ENCODE results near the gene TMC4. TPM values are rescaled to one million over a fixed set of nuclear protein-coding genes. Genes with fewer than 3 reads are reported as not detected.
A peak's percentile ranks its signal among the peaks of the same experiment; 100 is the strongest.

TMC4 gene
- total and polyA plus RNA-seq, 2 donors (not counting 1 experiment from before 2014, with no cell fraction given), result not detected

- Histone ChIP-seq H3K36me3 (replicated peaks in 1 of 2; ENCODE audit: control extremely low read depth in 1 of 2, control insufficient read depth in 1 of 2, extremely low read depth in 1 of 2, insufficient read depth in 2 of 2, low read length in 1 of 2) (peaks cover 0 to 60% of the 10 kb centered on the region in 2 experiments), H4K20me1 (ENCODE audit: control insufficient read depth, insufficient read depth, low read length, poor library complexity, severe bottlenecking) (peaks cover 82% of the 10 kb centered on the region), H3K27me3 (replicated peaks in 1 of 4; ENCODE audit: control extremely low read depth in 1 of 4, control insufficient read depth in 3 of 4, insufficient read depth in 4 of 4, low read length in 3 of 4) (no peaks in the 10 kb centered on the region), H3K9me3 (ENCODE audit: control extremely low read depth in 1 of 3, control insufficient read depth in 2 of 3, insufficient read depth in 1 of 3, low read length in 2 of 3) (no peaks in the 10 kb centered on the region), H3K4me1 (ENCODE audit: control insufficient read depth in 2 of 2, insufficient read depth in 2 of 2, low read length in 2 of 2) (peaks cover 19 to 25% of the 10 kb centered on the region in 2 donors), H3K4me2 (replicated peaks; ENCODE audit: low read depth, low read length, poor library complexity, severe bottlenecking) (no peak overlapping the region), H2AFZ (ENCODE audit: insufficient read depth, low read depth, low read length, poor library complexity, severe bottlenecking) (no peak overlapping the region), H3K9ac (ENCODE audit: low read length) (no peak overlapping the region), H3K79me2 (ENCODE audit: control insufficient read depth, insufficient read depth, low read length) (peaks cover 74% of the 10 kb centered on the region), H3K27ac (ENCODE audit: low read length in 2 of 2) (no peak overlapping the region), H3K4me3 (ENCODE audit: control extremely low read depth in 1 of 5, extremely low read depth in 1 of 5, insufficient read depth in 1 of 5, low read depth in 2 of 5, low read length in 4 of 5) (no peak overlapping the region)
- Mint-ChIP-seq H3K27me3 (no peaks in the 10 kb centered on the region), H3K9me3 (ENCODE audit: insufficient read depth) (no peaks in the 10 kb centered on the region), H3K27ac (no peak overlapping the region), H3K4me3 (no peak overlapping the region), H3K4me1 (peaks cover 42% of the 10 kb centered on the region)
- 100% methylated on average over 1 of the region's 3 CpGs for WGBS (ENCODE audit: insufficient coverage)
- no peak for ATAC-seq (ENCODE audit: low read depth)
- ChIA-PET POLR2A (no interaction called here), CTCF (interaction anchor here (1.6 kb wide), 1 partner anchor 18 kb away, joined by 4 read pairs; the partner anchor contains the start of gene LENG1)
- DNase-seq, result no peak
- intact Hi-C loops (cut with micrococcal nuclease), result no loop called here
- TF ChIP-seq CTCF (IDR thresholded peaks at IDR 0.05) (no peak), EZH2 (IDR thresholded peaks at IDR 0.05; ENCODE audit: borderline replicate concordance, insufficient read depth, low read depth, low read length, poor library complexity, severe bottlenecking) (no peak)
These were observed 31.6 kb downstream of the TMC4 start for GRCh38 chr19:54141356-54141755.

GRCh38 chr19:54138489-54139256, 34.3 kb downstream of the TMC4 start:
- H3K9me3 Mint-ChIP-seq (ENCODE audit: insufficient read depth), result no peaks in the 10 kb centered on the region
- Histone ChIP-seq H3K4me3 (ENCODE audit: control extremely low read depth in 1 of 5, extremely low read depth in 1 of 5, insufficient read depth in 1 of 5, low read depth in 2 of 5, low read length in 4 of 5) (peak overlapping the region; percentile 5 to 94 (median 79)), H4K20me1 (ENCODE audit: control insufficient read depth, insufficient read depth, low read length, poor library complexity, severe bottlenecking) (peaks cover 58% of the 10 kb centered on the region), H3K4me2 (replicated peaks; ENCODE audit: low read depth, low read length, poor library complexity, severe bottlenecking) (peak overlapping the region; percentile 96), H3K4me1 (ENCODE audit: control insufficient read depth in 2 of 2, insufficient read depth in 2 of 2, low read length in 2 of 2) (peaks cover 24 to 32% of the 10 kb centered on the region in 2 donors), H3K36me3 (replicated peaks in 1 of 2; ENCODE audit: control extremely low read depth in 1 of 2, control insufficient read depth in 1 of 2, extremely low read depth in 1 of 2, insufficient read depth in 2 of 2, low read length in 1 of 2) (peaks cover 0 to 33% of the 10 kb centered on the region in 2 experiments), H3K27me3 (replicated peaks in 1 of 4; ENCODE audit: control extremely low read depth in 1 of 4, control insufficient read depth in 3 of 4, insufficient read depth in 4 of 4, low read length in 3 of 4) (peaks cover 0 to 13% (median 2%) of the 10 kb centered on the region in 4 experiments), H3K9ac (ENCODE audit: low read length) (peak overlapping the region; percentile 93), H2AFZ (ENCODE audit: insufficient read depth, low read depth, low read length, poor library complexity, severe bottlenecking) (no peak overlapping the region), H3K9me3 (ENCODE audit: control extremely low read depth in 1 of 3, control insufficient read depth in 2 of 3, insufficient read depth in 1 of 3, low read length in 2 of 3) (no peaks in the 10 kb centered on the region), H3K79me2 (ENCODE audit: control insufficient read depth, insufficient read depth, low read length) (peaks cover 60% of the 10 kb centered on the region), H3K27ac (ENCODE audit: low read length in 2 of 2) (peak overlapping the region in 1 of 2 donors; percentile 96)
- H3K27ac Mint-ChIP-seq, result peak overlapping the region; percentile 90
- WGBS (ENCODE audit: insufficient coverage), result 59% methylated on average over 17 of the region's 31 CpGs
- H3K27me3 Mint-ChIP-seq, result peaks cover 4% of the 10 kb centered on the region
- H3K4me3 Mint-ChIP-seq, result peak overlapping the region; percentile 89
- DNase-seq, result no peak
- intact Hi-C loops (cut with micrococcal nuclease), result no loop called here
- no peak for TF ChIP-seq CTCF (IDR thresholded peaks at IDR 0.05)
- TF ChIP-seq EZH2 (IDR thresholded peaks at IDR 0.05; ENCODE audit: borderline replicate concordance, insufficient read depth, low read depth, low read length, poor library complexity, severe bottlenecking), result no peak
- no peak for ATAC-seq (ENCODE audit: low read depth)
- ChIA-PET POLR2A (no interaction called here), CTCF (interaction anchor here (0.7 to 1.1 kb wide), 3 partner anchors 20 to 29 kb away, joined by 3 read pairs; partner anchors contain the start of gene LENG1)
- H3K4me1 Mint-ChIP-seq, result peaks cover 49% of the 10 kb centered on the region

All from B cell (primary cell).